Daoy (cell line): ENCODE data around the gene ACTG2. TPM values are rescaled to one million over a fixed set of nuclear protein-coding genes. Genes with fewer than 3 reads are reported as not detected.
"Not testable (repeated sequence)": the region's sequence is repeated elsewhere in the genome, so short reads cannot be mapped to it uniquely, and the experiment has no call there.

Source experiments
- DNase-seq: peaks from one replicate; pipeline ENCODE4 v3.0.0-alpha.2; 2015; ENCODE audit warnings: low read depth
- total RNA-seq: library from RNA; depleted of rRNA; stranded (reverse); fragments of >200 nt; shearing (Covaris generic); gene quantifications from 2 replicates; pipeline ENCODE4 v1.2.3, GENCODE V29; 2014

ACTG2 gene
- total RNA-seq, 1 experiment from 2014 or later: 0.74 TPM

DNA sequence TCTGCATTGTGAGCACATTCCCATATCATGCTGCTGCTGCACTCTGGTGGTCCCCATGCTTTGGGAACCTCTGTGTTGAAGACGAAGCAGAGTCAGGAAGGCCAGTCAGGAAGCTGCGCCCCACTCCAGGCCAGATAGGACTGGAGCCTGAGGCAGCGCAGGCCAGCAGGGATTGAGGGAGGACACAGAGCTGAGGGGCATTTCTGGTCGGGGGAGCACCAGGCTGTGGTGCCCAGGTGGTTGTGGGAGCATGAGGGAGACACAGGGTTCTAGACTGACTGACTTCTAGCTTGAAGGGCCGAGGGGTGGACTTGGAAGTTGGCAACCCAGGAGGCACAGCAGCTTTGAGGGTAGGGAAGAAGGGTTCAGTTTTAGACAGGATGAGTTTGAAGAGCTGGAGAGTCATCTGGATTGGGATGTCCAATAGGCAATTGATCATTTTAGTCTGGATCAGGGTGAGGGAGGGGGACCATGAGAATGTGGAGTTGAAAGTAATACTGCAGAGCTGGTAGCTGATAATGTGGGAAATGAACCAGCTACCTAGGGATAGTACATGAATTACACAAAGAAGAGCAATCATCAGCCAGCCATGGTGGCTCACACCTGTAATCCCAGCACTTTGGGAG is 1.4 kb upstream of the ACTG2 start:
- DNase-seq: no peak

- no peak for DNase-seq
These were observed 1.1 kb downstream of the ACTG2 start for GRCh38 chr2:73893764-73894474.

DNA sequence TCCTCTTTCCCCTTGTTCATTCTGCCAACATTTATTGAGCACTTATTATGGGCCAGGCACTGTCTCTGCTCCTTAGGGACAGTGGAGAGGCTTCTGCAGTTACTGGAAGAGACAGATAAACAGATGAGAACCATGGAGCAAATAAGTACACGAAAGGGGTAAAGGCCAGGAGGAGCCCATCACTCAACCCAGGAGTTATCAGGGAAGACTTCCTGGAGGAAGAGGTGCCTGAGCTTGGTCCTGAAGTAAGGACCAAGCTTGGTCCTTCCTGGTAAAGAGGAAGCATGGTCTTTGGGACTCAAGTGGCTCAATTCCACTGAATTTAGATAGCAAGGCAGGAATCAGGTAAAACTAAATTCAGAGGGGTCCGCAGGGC is 1.7 kb downstream of the ACTG2 start:
- DNase-seq: no peak

- DNase-seq: no peak
These were observed 2.1 kb downstream of the ACTG2 start for GRCh38 chr2:73894877-73895276.

- no peak for DNase-seq
These were observed 2.7 kb downstream of the ACTG2 start for GRCh38 chr2:73895473-73895872.

DNA sequence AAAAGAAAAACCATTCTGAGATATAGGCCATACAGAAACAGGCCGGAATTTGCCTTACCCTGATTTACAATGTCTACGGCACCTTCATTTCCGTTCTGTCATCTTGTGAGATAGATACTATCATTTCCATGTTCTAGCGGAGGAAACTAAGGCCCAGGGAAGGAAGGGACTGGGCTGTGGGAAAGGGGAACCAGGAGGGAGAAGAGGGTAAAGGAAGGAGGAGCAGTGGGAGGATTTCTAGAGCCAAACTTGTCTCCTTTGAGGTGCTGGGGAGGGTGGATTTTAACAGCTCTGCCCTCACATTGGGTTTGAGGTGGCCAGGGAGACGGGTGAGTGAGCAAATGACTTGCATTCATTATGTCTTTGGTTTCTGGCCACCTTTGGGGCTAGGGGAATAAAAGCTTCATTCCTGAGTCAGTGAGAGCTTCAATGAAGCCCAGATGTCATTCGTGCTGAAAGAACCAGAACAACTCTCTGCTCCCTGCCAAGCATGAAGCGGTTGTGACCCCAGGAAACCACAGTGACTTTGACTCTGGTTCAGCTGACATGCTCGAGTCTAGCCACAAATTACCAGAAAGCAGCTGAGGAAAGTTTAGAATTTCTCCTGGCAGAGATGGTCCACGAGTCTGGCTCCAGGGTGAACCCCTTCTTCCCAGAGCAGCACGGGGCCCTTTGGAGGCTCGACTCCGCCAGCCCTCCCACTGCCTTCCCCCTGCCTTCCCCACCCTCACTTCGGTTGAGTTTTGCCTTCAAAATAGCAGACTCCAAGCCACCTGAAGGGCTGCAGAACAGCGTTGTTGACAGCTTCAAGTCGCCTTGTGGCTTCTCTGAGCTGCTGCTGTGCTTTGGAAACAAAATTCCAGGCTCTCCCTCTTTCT is 3.8 kb downstream of the ACTG2 start:
- DNase-seq: peak; percentile 80

DNA sequence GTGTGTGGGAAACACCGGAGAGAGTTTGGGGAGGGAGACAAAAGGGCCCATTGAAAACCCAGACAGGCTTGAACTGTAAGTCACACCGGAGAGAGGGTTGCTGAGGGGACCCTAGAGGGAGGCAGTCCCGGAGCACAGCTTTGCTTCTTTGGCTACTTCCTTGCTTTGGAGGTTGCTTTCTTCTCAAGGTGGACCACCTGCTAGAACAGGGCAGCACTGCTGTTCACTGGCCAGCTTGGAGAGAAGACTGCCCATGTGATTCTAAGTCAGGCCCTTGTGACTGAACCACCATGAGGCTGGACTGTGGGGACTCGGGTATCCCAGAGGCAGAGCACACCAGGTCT is 4.4 kb downstream of the ACTG2 start:
- DNase-seq: no peak

GRCh38 chr2:73897934-73898333 is 5.1 kb downstream of the ACTG2 start:
- no peak for DNase-seq

DNA sequence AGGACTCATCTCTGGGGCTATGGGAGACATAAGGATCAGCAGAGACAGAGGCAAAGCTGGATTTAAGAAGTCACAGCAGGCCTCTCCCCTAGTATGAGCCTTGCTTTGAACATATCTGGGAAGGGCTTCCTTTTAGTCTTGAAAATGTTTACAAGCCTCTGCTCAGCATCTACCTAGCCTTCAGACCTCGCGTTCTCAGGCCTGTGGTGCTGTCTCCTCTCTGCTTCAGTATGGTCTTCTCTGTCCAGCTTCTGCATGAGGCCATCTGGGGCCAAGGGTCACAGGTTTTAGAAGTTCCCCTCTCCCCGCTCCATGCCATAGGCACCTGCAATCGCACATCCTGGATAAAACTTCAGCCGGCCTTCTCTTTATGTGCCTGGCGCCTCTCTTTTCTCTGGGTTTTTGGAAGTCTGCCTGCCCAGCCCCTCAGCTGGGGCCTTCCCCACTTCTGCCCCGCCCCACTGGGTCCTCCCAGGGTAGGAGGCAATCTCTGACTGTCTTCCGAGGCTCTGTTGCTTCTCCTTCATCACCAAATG is 7.1 kb downstream of the ACTG2 start:
- DNase-seq: no peak

DNA sequence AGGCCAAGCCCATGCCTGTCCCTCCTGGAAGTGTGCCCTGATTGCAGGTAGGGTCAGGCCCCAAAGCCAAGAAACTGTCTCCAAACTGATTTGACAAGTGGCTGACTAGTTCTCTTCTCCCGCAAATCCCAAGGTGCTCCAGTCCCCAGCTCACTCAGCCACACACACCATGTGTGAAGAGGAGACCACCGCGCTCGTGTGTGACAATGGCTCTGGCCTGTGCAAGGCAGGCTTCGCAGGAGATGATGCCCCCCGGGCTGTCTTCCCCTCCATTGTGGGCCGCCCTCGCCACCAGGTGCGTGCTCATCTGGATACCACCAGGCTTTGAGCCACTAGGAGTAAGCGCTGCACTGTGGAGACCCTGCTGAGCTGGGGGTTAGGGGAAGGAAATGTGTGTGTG is 8.3 kb downstream of the ACTG2 start:
- no peak for DNase-seq

DNA sequence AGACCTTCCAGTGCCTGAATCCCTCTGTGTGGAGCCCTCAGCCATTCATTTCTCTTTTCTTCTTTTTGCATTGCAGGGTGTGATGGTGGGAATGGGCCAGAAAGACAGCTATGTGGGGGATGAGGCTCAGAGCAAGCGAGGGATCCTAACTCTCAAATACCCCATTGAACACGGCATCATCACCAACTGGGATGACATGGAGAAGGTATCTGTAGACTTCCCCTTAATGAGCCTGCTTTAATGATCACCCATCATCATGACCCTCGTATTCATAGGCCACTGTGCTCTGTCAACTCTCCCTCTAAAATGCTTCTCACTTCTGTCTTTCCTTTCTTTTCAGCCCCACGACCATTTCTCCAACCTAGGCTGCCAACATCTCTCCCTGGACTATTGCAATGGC is 9.5 kb downstream of the ACTG2 start:
- DNase-seq: no peak

GRCh38 chr2:73903313-73903712 is 10.5 kb downstream of the ACTG2 start:
- DNase-seq: no peak

- not testable (repeated sequence) for DNase-seq
These were observed 11.3 kb downstream of the ACTG2 start for GRCh38 chr2:73903949-73904613.

DNA sequence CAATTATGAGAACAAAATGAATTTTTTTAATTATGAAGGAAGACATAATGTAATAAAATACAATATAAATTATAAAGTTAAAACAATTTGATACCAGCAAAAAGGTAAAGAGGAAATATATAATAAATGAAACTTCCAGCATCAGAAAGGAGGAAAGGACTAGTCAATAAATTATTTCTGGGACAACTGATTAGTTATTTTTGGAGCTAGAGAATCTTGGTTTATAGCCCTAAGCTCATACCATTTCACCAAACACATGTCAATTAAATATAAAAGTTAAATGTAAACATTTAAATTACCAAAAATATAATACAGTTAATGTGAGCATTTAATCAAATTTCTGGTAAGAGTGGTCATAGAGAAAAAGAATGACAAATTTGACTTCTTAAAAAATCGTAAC is 12.1 kb downstream of the ACTG2 start:
- no peak for DNase-seq

DNA sequence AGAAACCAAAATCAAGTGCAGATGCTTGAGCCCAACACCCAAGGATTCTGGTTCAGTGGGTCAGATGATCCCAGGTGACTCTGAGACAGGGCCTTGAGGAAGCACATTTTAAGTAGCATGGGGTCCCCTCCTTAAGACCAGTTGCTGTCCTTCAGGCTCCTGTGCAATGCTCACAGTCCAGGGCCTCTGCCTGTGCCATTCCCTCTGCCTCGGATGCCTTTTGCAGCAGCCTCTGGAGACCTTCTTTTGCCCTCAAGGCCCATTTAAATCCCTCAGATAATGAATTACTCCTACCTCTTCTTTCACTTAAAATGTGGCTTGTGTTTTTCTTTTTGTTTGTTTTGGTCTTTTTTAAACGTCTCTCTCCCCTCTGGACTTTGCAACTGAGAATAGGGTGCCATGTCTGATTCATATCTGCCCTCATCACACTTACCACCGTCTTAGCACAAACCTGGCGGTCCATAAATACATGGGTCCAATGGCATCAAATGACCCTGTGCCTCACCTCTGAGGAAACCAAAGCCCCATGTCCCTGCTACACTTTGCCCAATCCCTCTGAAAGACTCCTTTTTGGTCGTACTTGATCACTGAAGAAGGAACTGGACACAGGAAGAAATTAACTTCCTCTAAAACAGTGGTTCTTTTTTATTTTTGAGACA is 14.2 kb downstream of the ACTG2 start:
- no peak for DNase-seq

GRCh38 chr2:73907840-73908452 is 15.1 kb downstream of the ACTG2 start:
- peak; percentile 77 for DNase-seq

- DNase-seq: no peak
These were observed 16.2 kb downstream of the ACTG2 start for GRCh38 chr2:73908689-73909652.

GRCh38 chr2:73910873-73911547 is 18.2 kb downstream of the ACTG2 start:
- DNase-seq: no peak

GRCh38 chr2:73911548-73912208 is 18.9 kb downstream of the ACTG2 start:
- DNase-seq: no peak
